ENCODE results near the gene THAP5. TPM values are rescaled to one million over a fixed set of nuclear protein-coding genes. Genes with fewer than 3 reads are reported as not detected.

THAP5 gene
- total RNA-seq, 1 donor from 2014 or later = 26.3 TPM

GRCh38 chr7:108585843-108586242 lies 16.3 kb upstream of the THAP5 start:
- Mint-ChIP-seq H3K9me3 (no peaks in the 10 kb centered on the region), H3K36me3 (ENCODE audit: low read depth) (no peaks in the 10 kb centered on the region), H3K27me3 (peaks cover 3% of the 10 kb centered on the region), H3K27ac (no peak overlapping the region), H3K4me1 (no peaks in the 10 kb centered on the region), H3K4me3 (no peak overlapping the region)
- DNase-seq (no peak), ATAC-seq (ENCODE audit: low read depth) (no peak)
- ChIA-PET CTCF (no interaction called here), POLR2A (no interaction called here)
- no peak for TF ChIP-seq CTCF (IDR thresholded peaks at IDR 0.05)
- intact Hi-C loops (cut with micrococcal nuclease) = no loop called here

GRCh38 chr7:108584211-108584610 lies 14.7 kb upstream of the THAP5 start:
- no peak for TF ChIP-seq CTCF (IDR thresholded peaks at IDR 0.05)
- peaks cover 10% of the 10 kb centered on the region for H3K36me3 Mint-ChIP-seq (ENCODE audit: low read depth)
- H3K27ac Mint-ChIP-seq = no peak overlapping the region
- DNase-seq (no peak), ATAC-seq (ENCODE audit: low read depth) (no peak)
- H3K4me1 Mint-ChIP-seq = no peaks in the 10 kb centered on the region
- no peak overlapping the region for H3K4me3 Mint-ChIP-seq
- ChIA-PET POLR2A (no interaction called here), CTCF (no interaction called here)
- peaks cover 3% of the 10 kb centered on the region for H3K27me3 Mint-ChIP-seq
- intact Hi-C loops (cut with micrococcal nuclease) = no loop called here
- H3K9me3 Mint-ChIP-seq = peaks cover 2% of the 10 kb centered on the region

- Mint-ChIP-seq H3K9me3 (peaks cover 4% of the 10 kb centered on the region), H3K27ac (no peak overlapping the region), H3K4me3 (no peak overlapping the region), H3K27me3 (peaks cover 3% of the 10 kb centered on the region), H3K36me3 (ENCODE audit: low read depth) (peaks cover 23% of the 10 kb centered on the region), H3K4me1 (peaks cover under 1% of the 10 kb centered on the region)
- POLR2A ChIA-PET = no interaction called here
- ATAC-seq (ENCODE audit: low read depth) (no peak), DNase-seq (no peak)
- CTCF ChIA-PET = no interaction called here
- intact Hi-C loops (cut with micrococcal nuclease) = no loop called here
- no peak for TF ChIP-seq CTCF (IDR thresholded peaks at IDR 0.05)
Measured at GRCh38 chr7:108581655-108582491, 12.4 kb upstream of the THAP5 start.

GRCh38 chr7:108580298-108580697 lies 10.8 kb upstream of the THAP5 start:
- no peak for ATAC-seq (ENCODE audit: low read depth)
- POLR2A ChIA-PET = no interaction called here
- Mint-ChIP-seq H3K9me3 (peaks cover 4% of the 10 kb centered on the region), H3K27me3 (no peaks in the 10 kb centered on the region), H3K4me3 (no peak overlapping the region), H3K27ac (no peak overlapping the region), H3K4me1 (peaks cover 6% of the 10 kb centered on the region), H3K36me3 (ENCODE audit: low read depth) (peaks cover 38% of the 10 kb centered on the region)
- intact Hi-C loops (cut with micrococcal nuclease) = no loop called here
- TF ChIP-seq CTCF (IDR thresholded peaks at IDR 0.05) = no peak
- CTCF ChIA-PET = no interaction called here
- DNase-seq = no peak

GRCh38 chr7:108578937-108579336 lies 9.4 kb upstream of the THAP5 start:
- peaks cover 9% of the 10 kb centered on the region for H3K4me1 Mint-ChIP-seq
- peaks cover 49% of the 10 kb centered on the region for H3K36me3 Mint-ChIP-seq (ENCODE audit: low read depth)
- no peak overlapping the region for H3K27ac Mint-ChIP-seq
- no peak for TF ChIP-seq CTCF (IDR thresholded peaks at IDR 0.05)
- H3K4me3 Mint-ChIP-seq = no peak overlapping the region
- no peak for DNase-seq
- no peak for ATAC-seq (ENCODE audit: low read depth)
- intact Hi-C loops (cut with micrococcal nuclease) = no loop called here
- no peaks in the 10 kb centered on the region for H3K27me3 Mint-ChIP-seq
- ChIA-PET CTCF (no interaction called here), POLR2A (no interaction called here)
- peaks cover 4% of the 10 kb centered on the region for H3K9me3 Mint-ChIP-seq

Measured in activated B cell treated with CpG ODN at 0.5 μM for 24 hours (primary cell).